OCI-LY7 (cell line): Measurements from ENCODE around the gene OR8B12. TPM values are rescaled to one million over a fixed set of nuclear protein-coding genes. Genes with fewer than 3 reads are reported as not detected.

Experiments
- BruUV-seq: library from RNA; stranded (reverse); fragments of 400-500 nt; replicated peaks from 2 replicates; lab custom pipeline; 2021; lab: Mats Ljungman, UMichigan
- CTCF ChIA-PET: fragments of 300-600 bp; sonication (Branson Sonifier 250); formaldehyde crosslinking; loops from one replicate; lab custom pipeline; 2022; ENCODE audit warnings: antibody characterized with exemption; ENCODE audit not compliant: unreplicated experiment; lab: Charles Lee
- POLR2A ChIA-PET: fragments of 300-600 bp; sonication (Branson Sonifier 250); formaldehyde crosslinking; loops from one replicate; lab custom pipeline; 2022; ENCODE audit warnings: antibody characterized with exemption; lab: Charles Lee
- DNase-seq: peaks from one replicate; pipeline ENCODE4 v3.0.0-alpha.2; 2015; ENCODE audit warnings: low spot score
- H2AFZ ChIP-seq: fragments of 200-600 bp; sonication (generic), shearing (Covaris generic); 2 replicates; pipeline ENCODE4 v1.6.1; 2014; ENCODE audit warnings: mild to moderate bottlenecking, antibody characterized with exemption, low read length, moderate library complexity
- H3K27ac ChIP-seq: fragments of 200-600 bp; sonication (generic); 2 replicates; pipeline ENCODE4 v1.5.1; 2014; ENCODE audit warnings: mixed run types, low read depth, mild to moderate bottlenecking, moderate library complexity, low read length, inconsistent platforms; ENCODE audit not compliant: poor library complexity, severe bottlenecking
- H3K36me3 ChIP-seq: fragments of 200-600 bp; sonication (generic); 2 replicates; pipeline ENCODE4 v1.6.1; 2014; ENCODE audit warnings: mild to moderate bottlenecking, antibody characterized with exemption, low read length, moderate library complexity, mixed read lengths; ENCODE audit not compliant: insufficient read depth
- H3K4me1 ChIP-seq: fragments of 200-600 bp; sonication (generic); 2 replicates; pipeline ENCODE4 v1.5.1; 2014; ENCODE audit warnings: mild to moderate bottlenecking, low read length; ENCODE audit not compliant: insufficient read depth, poor library complexity, severe bottlenecking
- H3K4me2 ChIP-seq: fragments of 200-600 bp; sonication (generic); 2 replicates; pipeline ENCODE4 v1.6.1; 2014; ENCODE audit warnings: mild to moderate bottlenecking, low read length
- H3K4me3 ChIP-seq: fragments of 200-600 bp; sonication (generic); 2 replicates; pipeline ENCODE4 v1.5.1; 2014; ENCODE audit warnings: mild to moderate bottlenecking, low read depth, low read length; ENCODE audit not compliant: poor library complexity, severe bottlenecking
- H3K79me2 ChIP-seq: fragments of 200-600 bp; sonication (generic); 2 replicates; pipeline ENCODE4 v1.6.1; 2016; ENCODE audit warnings: low read depth, mild to moderate bottlenecking, low read length, moderate library complexity, mixed read lengths; ENCODE audit not compliant: insufficient read depth
- H3K9me2 ChIP-seq: fragments of 200-600 bp; sonication (generic); 2 replicates; pipeline ENCODE4 v1.6.1; 2016; ENCODE audit warnings: mild to moderate bottlenecking, low read length, mixed read lengths; ENCODE audit not compliant: insufficient read depth
- H3K9me3 ChIP-seq: fragments of 200-600 bp; sonication (generic); 2 replicates; pipeline ENCODE4 v1.6.1; 2014; ENCODE audit warnings: mild to moderate bottlenecking, mixed run types, low read length, mixed read lengths
- H4K20me1 ChIP-seq: fragments of 200-600 bp; sonication (generic); 2 replicates; pipeline ENCODE4 v1.6.1; 2014; ENCODE audit warnings: mild to moderate bottlenecking, antibody characterized with exemption, low read length, moderate library complexity, mixed read lengths; ENCODE audit not compliant: insufficient read depth
- EZH2phosphoT487 ChIP-seq: fragments of 200-600 bp; sonication (generic); IDR thresholded peaks from 2 replicates; pipeline ENCODE4 v1.6.1; 2018; ENCODE audit warnings: low read depth, borderline replicate concordance, mild to moderate bottlenecking, mixed run types, antibody characterized with exemption, low read length, moderate library complexity, mixed read lengths
- intact Hi-C: fragments of 100-400 bp; cut with micrococcal nuclease; formaldehyde crosslinking; loops from one replicate; pipeline ENCODE4 v1.10.0; 2022; ENCODE audit not compliant: unreplicated experiment
- small RNA-seq: library from RNA; depleted of rRNA; stranded (forward); fragments of <200 nt; gene quantifications from one replicate; pipeline ENCODE3, GENCODE V24; 2014
- total RNA-seq, 2 experiments: library from RNA; depleted of rRNA in 1 of 2; stranded (reverse); fragments of >200 nt in 1 of 2; shearing (Covaris generic) in 1 of 2; gene quantifications; 2 replicates each; pipeline ENCODE4 v1.2.3, GENCODE V29; 2014 to 2022
- TF ChIP-seq, protein P1 (sequence below): fragments of 200-600 bp; sonication (generic); conservative IDR thresholded peaks from 2 replicates; pipeline ENCODE4 v1.5.1; 2014; ENCODE audit warnings: mild to moderate bottlenecking, antibody characterized with exemption, low read length, moderate library complexity, mixed read lengths

OR8B12 gene
- total RNA-seq, 2 experiments from 2014 or later = not detected

DNA sequence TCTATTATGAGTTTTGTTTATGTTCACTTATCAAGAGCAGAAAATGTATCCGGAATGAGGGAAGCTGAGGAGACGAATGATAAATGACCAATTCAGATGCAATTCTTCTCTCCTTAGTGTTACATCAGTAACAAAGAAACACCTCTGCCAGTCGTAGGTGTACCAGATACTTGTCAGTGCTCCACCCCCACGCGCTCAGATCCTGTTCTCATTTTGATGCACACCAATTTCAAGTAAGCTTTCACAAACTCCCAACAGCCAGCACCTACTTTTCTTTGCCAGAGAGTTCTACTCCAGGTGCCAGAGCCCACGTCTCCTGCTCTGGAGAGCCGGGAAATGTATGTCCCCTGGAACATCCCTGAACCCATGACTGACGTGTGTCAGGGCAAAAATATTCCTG, 43.7 kb downstream of the OR8B12 start:
- Histone ChIP-seq H4K20me1 (no peaks in the 10 kb centered on the region), H3K36me3 (no peaks in the 10 kb centered on the region), H3K4me1 (no peaks in the 10 kb centered on the region), H3K27ac (no peak overlapping the region), H3K9me3 (no peaks in the 10 kb centered on the region), H3K4me2 (no peak overlapping the region), H3K79me2 (no peaks in the 10 kb centered on the region), H3K4me3 (no peak overlapping the region), H2AFZ (no peak overlapping the region), H3K9me2 (no peaks in the 10 kb centered on the region)
- intact Hi-C loops = no loop called here
- no TSS peak for BruUV-seq
- ChIA-PET CTCF (no interaction called here), POLR2A (no interaction called here)
- no peak for DNase-seq
- TF ChIP-seq EZH2phosphoT487 = no peak
- TF ChIP-seq, protein P1, sequence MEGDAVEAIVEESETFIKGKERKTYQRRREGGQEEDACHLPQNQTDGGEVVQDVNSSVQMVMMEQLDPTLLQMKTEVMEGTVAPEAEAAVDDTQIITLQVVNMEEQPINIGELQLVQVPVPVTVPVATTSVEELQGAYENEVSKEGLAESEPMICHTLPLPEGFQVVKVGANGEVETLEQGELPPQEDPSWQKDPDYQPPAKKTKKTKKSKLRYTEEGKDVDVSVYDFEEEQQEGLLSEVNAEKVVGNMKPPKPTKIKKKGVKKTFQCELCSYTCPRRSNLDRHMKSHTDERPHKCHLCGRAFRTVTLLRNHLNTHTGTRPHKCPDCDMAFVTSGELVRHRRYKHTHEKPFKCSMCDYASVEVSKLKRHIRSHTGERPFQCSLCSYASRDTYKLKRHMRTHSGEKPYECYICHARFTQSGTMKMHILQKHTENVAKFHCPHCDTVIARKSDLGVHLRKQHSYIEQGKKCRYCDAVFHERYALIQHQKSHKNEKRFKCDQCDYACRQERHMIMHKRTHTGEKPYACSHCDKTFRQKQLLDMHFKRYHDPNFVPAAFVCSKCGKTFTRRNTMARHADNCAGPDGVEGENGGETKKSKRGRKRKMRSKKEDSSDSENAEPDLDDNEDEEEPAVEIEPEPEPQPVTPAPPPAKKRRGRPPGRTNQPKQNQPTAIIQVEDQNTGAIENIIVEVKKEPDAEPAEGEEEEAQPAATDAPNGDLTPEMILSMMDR = no peak

DNA sequence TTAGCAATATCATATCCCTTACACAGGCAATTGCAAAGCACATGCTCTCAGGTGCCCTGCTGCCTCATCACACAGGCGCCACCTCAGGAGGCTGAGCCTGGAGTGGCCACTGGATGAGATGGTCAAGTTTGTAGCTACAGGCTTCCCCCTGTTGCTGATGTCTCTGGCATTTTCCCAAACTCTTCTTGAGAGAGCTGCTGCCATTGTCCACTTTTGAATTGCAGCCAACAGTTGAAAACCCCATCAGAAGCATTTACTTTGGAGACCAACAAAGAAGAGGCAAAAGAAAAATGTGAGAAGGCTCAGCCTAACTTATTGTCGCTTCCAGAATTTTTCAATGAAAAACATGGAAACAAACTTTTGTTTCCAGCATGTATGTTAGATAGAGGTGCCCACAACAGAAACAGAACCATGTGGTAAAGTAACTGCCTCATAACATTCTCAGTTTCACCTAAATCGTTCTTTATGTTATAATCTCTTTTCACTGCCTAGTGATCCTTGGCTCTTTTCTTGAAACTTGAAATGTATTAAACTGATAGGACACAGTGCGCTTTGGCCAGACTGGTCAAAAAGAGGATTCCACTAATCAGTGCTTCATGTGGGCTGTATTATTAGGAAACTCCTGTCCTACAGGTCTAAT, 50.3 kb downstream of the OR8B12 start:
- no peak for TF ChIP-seq EZH2phosphoT487
- TF ChIP-seq, protein P1 = no peak
- Histone ChIP-seq H3K4me3 (no peak overlapping the region), H3K27ac (no peak overlapping the region), H3K36me3 (no peaks in the 10 kb centered on the region), H3K9me3 (no peaks in the 10 kb centered on the region), H3K4me1 (no peaks in the 10 kb centered on the region), H3K79me2 (no peaks in the 10 kb centered on the region), H4K20me1 (no peaks in the 10 kb centered on the region), H2AFZ (no peak overlapping the region), H3K4me2 (no peak overlapping the region), H3K9me2 (no peaks in the 10 kb centered on the region)
- no peak for DNase-seq
- no TSS peak for BruUV-seq
- ChIA-PET CTCF (no interaction called here), POLR2A (no interaction called here)
- intact Hi-C loops = no loop called here

Small RNA genes within 50 kb of the gene (small RNA-seq; reads per million reads assigned to genes)
- gene OR8A3P = not detected

Other genes starting within 250 kb of the OR8B12 start
- not detected in 2 replicates for gene OR8D1, start 229.7 kb downstream of the OR8B12 start, total RNA-seq (2014; rRNA removed; shearing (Covaris generic))
- not detected in 2 replicates for gene OR8D1, start 229.7 kb downstream of the OR8B12 start, total RNA-seq (2022)
- gene OR8D2, start 223.5 kb downstream of the OR8B12 start, total RNA-seq (2014; rRNA removed; shearing (Covaris generic)) = not detected in 2 replicates
- gene OR8D2, start 223.5 kb downstream of the OR8B12 start, total RNA-seq (2022) = not detected in 2 replicates
- gene OR8B2, start 159.2 kb downstream of the OR8B12 start, total RNA-seq (2014; rRNA removed; shearing (Covaris generic)) = not detected in 2 replicates
- not detected in 2 replicates for gene OR8B2, start 159.2 kb downstream of the OR8B12 start, total RNA-seq (2022)
- gene OR8B3, start 144.6 kb downstream of the OR8B12 start, total RNA-seq (2014; rRNA removed; shearing (Covaris generic)) = not detected in 2 replicates
- gene OR8B3, start 144.6 kb downstream of the OR8B12 start, total RNA-seq (2022) = not detected in 2 replicates
- gene OR8B4, start 118.8 kb downstream of the OR8B12 start, total RNA-seq (2014; rRNA removed; shearing (Covaris generic)) = not detected in 2 replicates
- gene OR8B4, start 118.8 kb downstream of the OR8B12 start, total RNA-seq (2022) = not detected in 2 replicates
- not detected in 2 replicates for gene OR8B8, start 98.0 kb downstream of the OR8B12 start, total RNA-seq (2014; rRNA removed; shearing (Covaris generic))
- not detected in 2 replicates for gene OR8B8, start 98.0 kb downstream of the OR8B12 start, total RNA-seq (2022)
- not detected in 2 replicates for gene OR8A1, start 26.3 kb upstream of the OR8B12 start, total RNA-seq (2014; rRNA removed; shearing (Covaris generic))
- not detected in 2 replicates for gene OR8A1, start 26.3 kb upstream of the OR8B12 start, total RNA-seq (2022)
- gene PANX3, start 67.8 kb upstream of the OR8B12 start, total RNA-seq (2014; rRNA removed; shearing (Covaris generic)) = not detected in 2 replicates
- gene PANX3, start 67.8 kb upstream of the OR8B12 start, total RNA-seq (2022) = not detected in 2 replicates
- 23.3 and 30.0 TPM in 2 replicates for gene TBRG1, start 79.2 kb upstream of the OR8B12 start, total RNA-seq (2014; rRNA removed; shearing (Covaris generic))
- 34.0 and 39.1 TPM in 2 replicates for gene TBRG1, start 79.2 kb upstream of the OR8B12 start, total RNA-seq (2022)
- 2.6 and 4.8 TPM in 2 replicates for gene SIAE, start 130.1 kb upstream of the OR8B12 start, total RNA-seq (2014; rRNA removed; shearing (Covaris generic))
- gene SIAE, start 130.1 kb upstream of the OR8B12 start, total RNA-seq (2022) = 7.3 and 8.6 TPM in 2 replicates
- 2.4 and 5.1 TPM in 2 replicates for gene SPA17, start 130.2 kb upstream of the OR8B12 start, total RNA-seq (2014; rRNA removed; shearing (Covaris generic))
- 5.1 and 5.5 TPM in 2 replicates for gene SPA17, start 130.2 kb upstream of the OR8B12 start, total RNA-seq (2022)
- gene NRGN, start 196.3 kb upstream of the OR8B12 start, total RNA-seq (2014; rRNA removed; shearing (Covaris generic)) = 3.3 and 6.8 TPM in 2 replicates
- gene NRGN, start 196.3 kb upstream of the OR8B12 start, total RNA-seq (2022) = 15.3 and 16.9 TPM in 2 replicates
- gene VSIG2, start 208.6 kb upstream of the OR8B12 start, total RNA-seq (2014; rRNA removed; shearing (Covaris generic)) = not detected in 2 replicates
- not detected in 2 replicates for gene VSIG2, start 208.6 kb upstream of the OR8B12 start, total RNA-seq (2022)
- gene ESAM, start 218.6 kb upstream of the OR8B12 start, total RNA-seq (2014; rRNA removed; shearing (Covaris generic)) = 0.15 and 0.35 TPM in 2 replicates
- gene ESAM, start 218.6 kb upstream of the OR8B12 start, total RNA-seq (2022) = 0.49 and 0.83 TPM in 2 replicates